OCI-LY3 (cell line): ENCODE measurements around the gene PNMT.

ENCODE experiments used
- EZH2phosphoT487 ChIP-seq: fragments of 200-600 bp; shearing (Covaris generic); IDR thresholded peaks from 2 replicates; pipeline ENCODE4 v1.6.1; 2018; ENCODE audit warnings: antibody characterized with exemption, mixed run types, low read depth
- TF ChIP-seq, protein P1 (sequence below): fragments of 200-600, 300-600 bp; sonication (generic); IDR thresholded peaks from 2 replicates; pipeline ENCODE4 v1.5.1; 2014; ENCODE audit warnings: antibody characterized with exemption, low read length, low read depth

DNA sequence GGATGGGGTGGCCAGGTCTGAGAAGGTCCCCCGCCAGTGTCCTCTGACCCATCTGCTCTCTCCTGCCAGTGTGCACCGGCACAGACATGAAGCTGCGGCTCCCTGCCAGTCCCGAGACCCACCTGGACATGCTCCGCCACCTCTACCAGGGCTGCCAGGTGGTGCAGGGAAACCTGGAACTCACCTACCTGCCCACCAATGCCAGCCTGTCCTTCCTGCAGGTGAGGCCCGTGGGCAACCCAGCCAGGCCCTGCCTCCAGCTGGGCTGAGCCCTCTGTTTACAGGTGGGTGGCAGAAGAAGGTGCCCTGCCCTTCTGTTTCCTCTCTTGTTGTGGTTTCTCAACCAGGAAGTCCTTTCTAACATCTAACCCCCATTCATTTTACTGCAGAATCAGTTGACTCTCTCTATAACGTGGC lies 38.7 kb downstream of the PNMT start:
- TF ChIP-seq, protein P1, sequence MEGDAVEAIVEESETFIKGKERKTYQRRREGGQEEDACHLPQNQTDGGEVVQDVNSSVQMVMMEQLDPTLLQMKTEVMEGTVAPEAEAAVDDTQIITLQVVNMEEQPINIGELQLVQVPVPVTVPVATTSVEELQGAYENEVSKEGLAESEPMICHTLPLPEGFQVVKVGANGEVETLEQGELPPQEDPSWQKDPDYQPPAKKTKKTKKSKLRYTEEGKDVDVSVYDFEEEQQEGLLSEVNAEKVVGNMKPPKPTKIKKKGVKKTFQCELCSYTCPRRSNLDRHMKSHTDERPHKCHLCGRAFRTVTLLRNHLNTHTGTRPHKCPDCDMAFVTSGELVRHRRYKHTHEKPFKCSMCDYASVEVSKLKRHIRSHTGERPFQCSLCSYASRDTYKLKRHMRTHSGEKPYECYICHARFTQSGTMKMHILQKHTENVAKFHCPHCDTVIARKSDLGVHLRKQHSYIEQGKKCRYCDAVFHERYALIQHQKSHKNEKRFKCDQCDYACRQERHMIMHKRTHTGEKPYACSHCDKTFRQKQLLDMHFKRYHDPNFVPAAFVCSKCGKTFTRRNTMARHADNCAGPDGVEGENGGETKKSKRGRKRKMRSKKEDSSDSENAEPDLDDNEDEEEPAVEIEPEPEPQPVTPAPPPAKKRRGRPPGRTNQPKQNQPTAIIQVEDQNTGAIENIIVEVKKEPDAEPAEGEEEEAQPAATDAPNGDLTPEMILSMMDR, result no peak
- TF ChIP-seq EZH2phosphoT487, result no peak
